ENCODE measurements around the gene TET2.
"Not testable (repeated sequence)": the region's sequence is repeated elsewhere in the genome, so short reads cannot be mapped to it uniquely, and the experiment has no call there.

Gene TET2

GRCh38 chr4:105279314-105279713, 132.6 kb downstream of the TET2 start:
- H3K27ac Mint-ChIP-seq: no peak overlapping the region
- intact Hi-C loops (cut with micrococcal nuclease): loop anchor here (10.0 kb wide), 1 partner anchor 105 kb away; no protein-coding TSS in a partner anchor
- H3K4me3 Mint-ChIP-seq: no peak overlapping the region

GRCh38 chr4:105280338-105281123, 133.9 kb downstream of the TET2 start:
- H3K4me1 Mint-ChIP-seq (ENCODE audit: low read depth): peaks cover 5% of the 10 kb centered on the region
- no peak overlapping the region for H3K4me3 Mint-ChIP-seq
- H3K27me3 Mint-ChIP-seq: no peaks in the 10 kb centered on the region
- H3K9me3 Mint-ChIP-seq: no peaks in the 10 kb centered on the region
- peaks cover 31% of the 10 kb centered on the region for H3K36me3 Mint-ChIP-seq (ENCODE audit: low read depth)
- intact Hi-C loops (cut with micrococcal nuclease): no loop called here
- H3K27ac Mint-ChIP-seq: no peak overlapping the region

More at GRCh38 chr4:105279314-105279713, 132.6 kb downstream of the TET2 start:
- Mint-ChIP-seq H3K4me1 (ENCODE audit: low read depth) (peaks cover 2% of the 10 kb centered on the region), H3K27me3 (no peaks in the 10 kb centered on the region), H3K9me3 (no peaks in the 10 kb centered on the region), H3K36me3 (ENCODE audit: low read depth) (peaks cover 43% of the 10 kb centered on the region)

- Mint-ChIP-seq H3K27ac (no peak overlapping the region), H3K27me3 (no peaks in the 10 kb centered on the region), H3K4me3 (no peak overlapping the region), H3K36me3 (ENCODE audit: low read depth) (peaks cover 26% of the 10 kb centered on the region), H3K4me1 (ENCODE audit: low read depth) (peaks cover 5% of the 10 kb centered on the region), H3K9me3 (no peaks in the 10 kb centered on the region)
- intact Hi-C loops (cut with micrococcal nuclease): no loop called here
These were observed 134.4 kb downstream of the TET2 start for GRCh38 chr4:105281124-105281415.

GRCh38 chr4:105282489-105282888, 135.8 kb downstream of the TET2 start:
- Mint-ChIP-seq H3K27ac (no peak overlapping the region), H3K4me3 (no peak overlapping the region), H3K27me3 (no peaks in the 10 kb centered on the region), H3K4me1 (ENCODE audit: low read depth) (peaks cover 5% of the 10 kb centered on the region), H3K9me3 (peaks cover 12% of the 10 kb centered on the region), H3K36me3 (ENCODE audit: low read depth) (peaks cover 17% of the 10 kb centered on the region)
- intact Hi-C loops (cut with micrococcal nuclease): no loop called here

- Mint-ChIP-seq H3K27me3 (no peaks in the 10 kb centered on the region), H3K27ac (no peak overlapping the region), H3K36me3 (ENCODE audit: low read depth) (peaks cover 7% of the 10 kb centered on the region), H3K9me3 (peaks cover 22% of the 10 kb centered on the region), H3K4me1 (ENCODE audit: low read depth) (peaks cover 5% of the 10 kb centered on the region), H3K4me3 (no peak overlapping the region)
- intact Hi-C loops (cut with micrococcal nuclease): no loop called here
These were observed 136.8 kb downstream of the TET2 start for GRCh38 chr4:105283501-105283900.

GRCh38 chr4:105288121-105288520, 141.4 kb downstream of the TET2 start:
- Mint-ChIP-seq H3K27me3 (no peaks in the 10 kb centered on the region), H3K4me1 (ENCODE audit: low read depth) (peaks cover 5% of the 10 kb centered on the region), H3K9me3 (peaks cover 29% of the 10 kb centered on the region), H3K27ac (no peak overlapping the region), H3K36me3 (ENCODE audit: low read depth) (no peaks in the 10 kb centered on the region), H3K4me3 (no peak overlapping the region)
- intact Hi-C loops (cut with micrococcal nuclease): no loop called here

GRCh38 chr4:105291925-105292324, 145.2 kb downstream of the TET2 start:
- intact Hi-C loops (cut with micrococcal nuclease): loop anchor here (10.0 kb wide), 1 partner anchor 53 kb away; no protein-coding TSS in a partner anchor
- H3K4me1 Mint-ChIP-seq (ENCODE audit: low read depth): peaks cover 5% of the 10 kb centered on the region

GRCh38 chr4:105293360-105293759, 146.7 kb downstream of the TET2 start:
- Mint-ChIP-seq H3K4me1 (ENCODE audit: low read depth) (peaks cover 5% of the 10 kb centered on the region), H3K27ac (peak overlapping the region; percentile 61), H3K27me3 (no peaks in the 10 kb centered on the region), H3K36me3 (ENCODE audit: low read depth) (peaks cover 2% of the 10 kb centered on the region), H3K9me3 (peaks cover 14% of the 10 kb centered on the region), H3K4me3 (no peak overlapping the region)
- intact Hi-C loops (cut with micrococcal nuclease): loop anchor here (10.0 kb wide), 1 partner anchor 51 kb away; no protein-coding TSS in a partner anchor

More at GRCh38 chr4:105291925-105292324, 145.2 kb downstream of the TET2 start:
- Mint-ChIP-seq H3K4me3 (no peak overlapping the region), H3K36me3 (ENCODE audit: low read depth) (no peaks in the 10 kb centered on the region), H3K27ac (no peak overlapping the region), H3K9me3 (peaks cover 23% of the 10 kb centered on the region), H3K27me3 (no peaks in the 10 kb centered on the region)

GRCh38 chr4:105296672-105297071, 150.0 kb downstream of the TET2 start:
- Mint-ChIP-seq H3K4me3 (no peak overlapping the region), H3K36me3 (ENCODE audit: low read depth) (peaks cover 5% of the 10 kb centered on the region), H3K9me3 (peaks cover 23% of the 10 kb centered on the region), H3K27ac (no peak overlapping the region), H3K4me1 (ENCODE audit: low read depth) (peaks cover 5% of the 10 kb centered on the region), H3K27me3 (no peaks in the 10 kb centered on the region)
- intact Hi-C loops (cut with micrococcal nuclease): loop anchor here (10.0 kb wide), 1 partner anchor 48 kb away; no protein-coding TSS in a partner anchor

GRCh38 chr4:105299027-105299426, 152.4 kb downstream of the TET2 start:
- H3K27ac Mint-ChIP-seq; H3K27me3 Mint-ChIP-seq; H3K4me3 Mint-ChIP-seq; H3K4me1 Mint-ChIP-seq (ENCODE audit: low read depth); H3K36me3 Mint-ChIP-seq (ENCODE audit: low read depth): not testable (repeated sequence)
- intact Hi-C loops (cut with micrococcal nuclease): loop anchor here (10.0 kb wide), 1 partner anchor 46 kb away; no protein-coding TSS in a partner anchor
- peaks cover 23% of the 10 kb centered on the region for H3K9me3 Mint-ChIP-seq

- intact Hi-C loops (cut with micrococcal nuclease): no loop called here
- Mint-ChIP-seq H3K27ac (peak overlapping the region; percentile 21), H3K4me1 (ENCODE audit: low read depth) (peaks cover 24% of the 10 kb centered on the region), H3K4me3 (no peak overlapping the region), H3K9me3 (peaks cover 11% of the 10 kb centered on the region), H3K36me3 (ENCODE audit: low read depth) (no peaks in the 10 kb centered on the region), H3K27me3 (no peaks in the 10 kb centered on the region)
These were observed 157.4 kb downstream of the TET2 start for GRCh38 chr4:105304085-105304484.

- Mint-ChIP-seq H3K4me1 (ENCODE audit: low read depth) (peaks cover 24% of the 10 kb centered on the region), H3K4me3 (no peak overlapping the region), H3K9me3 (peaks cover 3% of the 10 kb centered on the region), H3K36me3 (ENCODE audit: low read depth) (no peaks in the 10 kb centered on the region), H3K27ac (peak overlapping the region; percentile 33), H3K27me3 (no peaks in the 10 kb centered on the region)
- intact Hi-C loops (cut with micrococcal nuclease): no loop called here
These were observed 158.6 kb downstream of the TET2 start for GRCh38 chr4:105305019-105305836.

GRCh38 chr4:105306158-105306781, 159.6 kb downstream of the TET2 start:
- no peaks in the 10 kb centered on the region for H3K36me3 Mint-ChIP-seq (ENCODE audit: low read depth)
- H3K9me3 Mint-ChIP-seq: peaks cover 13% of the 10 kb centered on the region
- intact Hi-C loops (cut with micrococcal nuclease): no loop called here
- no peak overlapping the region for H3K27ac Mint-ChIP-seq
- H3K4me3 Mint-ChIP-seq: no peak overlapping the region
- peaks cover 25% of the 10 kb centered on the region for H3K4me1 Mint-ChIP-seq (ENCODE audit: low read depth)
- H3K27me3 Mint-ChIP-seq: no peaks in the 10 kb centered on the region

GRCh38 chr4:105306820-105307219, 160.1 kb downstream of the TET2 start:
- Mint-ChIP-seq H3K27ac (no peak overlapping the region), H3K4me1 (ENCODE audit: low read depth) (peaks cover 30% of the 10 kb centered on the region), H3K36me3 (ENCODE audit: low read depth) (no peaks in the 10 kb centered on the region), H3K9me3 (peaks cover 19% of the 10 kb centered on the region), H3K27me3 (no peaks in the 10 kb centered on the region), H3K4me3 (no peak overlapping the region)
- intact Hi-C loops (cut with micrococcal nuclease): no loop called here
